Fibroblast of the aortic adventitia (primary cell): Measurements from ENCODE around the gene NT5DC1. TPM values are rescaled to one million over a fixed set of nuclear protein-coding genes. Genes with fewer than 3 reads are reported as not detected.
A peak's percentile ranks its signal among the peaks of the same experiment; 100 is the strongest.
"Not testable (repeated sequence)": the region's sequence is repeated elsewhere in the genome, so short reads cannot be mapped to it uniquely, and the experiment has no call there.

ENCODE experiments used
- DNase-seq: peaks from one replicate; pipeline ENCODE4 v3.0.0-alpha.2; 2010; ENCODE audit warnings: low read depth
- H3K4me3 ChIP-seq: 2 replicates; pipeline ENCODE4 v1.5.1; 2011; ENCODE audit warnings: low read depth, mild to moderate bottlenecking, control low read depth, low read length, moderate library complexity
- total RNA-seq: library from RNA; depleted of rRNA; stranded (reverse); fragments of >200 nt; gene quantifications from 2 replicates; pipeline ENCODE4 v1.2.3, GENCODE V29; 2012; ENCODE audit warnings: low replicate concordance
- TF ChIP-seq, protein P1 (sequence below): IDR thresholded peaks from 2 replicates; pipeline ENCODE4 v1.5.1; 2011; ENCODE audit warnings: mild to moderate bottlenecking, low read length, control low read depth, inconsistent platforms; ENCODE audit not compliant: insufficient read depth

Gene NT5DC1
- total RNA-seq, 1 donor = 7.2 TPM

DNA sequence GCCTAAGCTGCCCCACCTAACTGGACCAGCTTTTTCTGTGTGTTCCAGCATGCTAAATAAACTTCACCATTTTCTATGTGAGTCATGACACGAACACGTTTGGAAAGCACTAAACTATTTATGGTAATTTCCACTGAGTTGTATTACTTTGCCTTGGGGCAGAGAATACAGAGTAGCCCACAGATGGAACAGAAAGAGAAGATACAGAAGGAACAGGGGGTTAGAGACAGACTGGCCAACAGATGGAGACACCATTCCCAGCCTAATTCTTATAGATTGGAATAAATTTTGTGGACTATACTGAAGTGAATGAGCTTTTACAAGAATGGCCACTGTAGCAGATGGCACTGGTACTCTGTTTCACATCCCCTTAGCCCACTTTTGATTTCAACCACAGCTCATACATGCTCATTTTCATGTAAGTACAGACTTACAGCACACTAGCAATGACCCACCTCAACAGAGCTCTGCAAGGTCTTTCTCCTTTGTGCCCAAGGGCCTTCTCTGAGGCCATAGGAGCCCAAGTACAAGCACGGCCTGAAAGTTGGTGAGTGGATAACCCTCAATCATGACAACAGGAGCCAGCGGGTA lies 13.1 kb upstream of the NT5DC1 start:
- peak; percentile 47 for DNase-seq
- TF ChIP-seq, protein P1, sequence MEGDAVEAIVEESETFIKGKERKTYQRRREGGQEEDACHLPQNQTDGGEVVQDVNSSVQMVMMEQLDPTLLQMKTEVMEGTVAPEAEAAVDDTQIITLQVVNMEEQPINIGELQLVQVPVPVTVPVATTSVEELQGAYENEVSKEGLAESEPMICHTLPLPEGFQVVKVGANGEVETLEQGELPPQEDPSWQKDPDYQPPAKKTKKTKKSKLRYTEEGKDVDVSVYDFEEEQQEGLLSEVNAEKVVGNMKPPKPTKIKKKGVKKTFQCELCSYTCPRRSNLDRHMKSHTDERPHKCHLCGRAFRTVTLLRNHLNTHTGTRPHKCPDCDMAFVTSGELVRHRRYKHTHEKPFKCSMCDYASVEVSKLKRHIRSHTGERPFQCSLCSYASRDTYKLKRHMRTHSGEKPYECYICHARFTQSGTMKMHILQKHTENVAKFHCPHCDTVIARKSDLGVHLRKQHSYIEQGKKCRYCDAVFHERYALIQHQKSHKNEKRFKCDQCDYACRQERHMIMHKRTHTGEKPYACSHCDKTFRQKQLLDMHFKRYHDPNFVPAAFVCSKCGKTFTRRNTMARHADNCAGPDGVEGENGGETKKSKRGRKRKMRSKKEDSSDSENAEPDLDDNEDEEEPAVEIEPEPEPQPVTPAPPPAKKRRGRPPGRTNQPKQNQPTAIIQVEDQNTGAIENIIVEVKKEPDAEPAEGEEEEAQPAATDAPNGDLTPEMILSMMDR = no peak

DNA sequence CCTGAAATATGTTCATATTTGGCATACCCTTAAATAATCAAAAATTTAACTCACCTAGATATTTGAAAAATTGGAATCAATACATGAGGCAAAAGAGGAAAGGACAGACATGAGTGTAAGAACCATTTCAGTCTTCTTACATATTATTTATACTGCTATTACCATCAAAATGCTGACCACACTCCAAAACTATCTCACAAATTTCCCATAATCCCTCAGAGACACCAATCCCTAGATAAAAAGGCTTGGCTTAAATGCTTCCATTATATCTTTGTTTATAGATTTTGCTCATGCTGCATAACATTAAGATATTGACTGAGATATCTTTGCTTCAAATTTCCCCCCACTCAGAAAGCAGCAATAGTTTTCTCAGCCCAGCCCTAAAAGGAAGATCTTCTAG lies 11.7 kb upstream of the NT5DC1 start:
- DNase-seq = peak; percentile 50
- H3K4me3 ChIP-seq = no peak overlapping the region
- TF ChIP-seq, protein P1 = no peak

More for the DNA sequence above, 13.1 kb upstream of the NT5DC1 start:
- H3K4me3 ChIP-seq = no peak overlapping the region

DNA sequence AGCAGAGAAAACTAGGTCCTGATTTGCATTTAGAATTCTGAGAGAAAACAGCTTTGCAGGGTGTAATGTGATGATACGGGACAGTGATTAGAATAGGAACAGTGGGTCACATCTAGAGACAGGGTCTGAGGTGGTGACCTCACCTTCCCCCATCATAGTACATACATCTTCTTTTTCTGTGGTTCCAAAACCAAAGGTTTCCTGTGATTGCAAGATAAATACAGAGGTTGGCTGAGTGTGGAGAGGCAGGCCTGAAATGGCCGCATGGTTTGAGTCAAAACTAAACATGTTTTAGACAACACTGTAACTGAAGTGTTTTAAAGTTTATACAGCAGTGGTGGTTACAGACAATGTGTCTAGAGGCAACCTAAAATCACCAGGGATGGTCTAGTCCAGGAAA lies 10.4 kb upstream of the NT5DC1 start:
- no peak for DNase-seq
- TF ChIP-seq, protein P1 = no peak
- no peak overlapping the region for H3K4me3 ChIP-seq

DNA sequence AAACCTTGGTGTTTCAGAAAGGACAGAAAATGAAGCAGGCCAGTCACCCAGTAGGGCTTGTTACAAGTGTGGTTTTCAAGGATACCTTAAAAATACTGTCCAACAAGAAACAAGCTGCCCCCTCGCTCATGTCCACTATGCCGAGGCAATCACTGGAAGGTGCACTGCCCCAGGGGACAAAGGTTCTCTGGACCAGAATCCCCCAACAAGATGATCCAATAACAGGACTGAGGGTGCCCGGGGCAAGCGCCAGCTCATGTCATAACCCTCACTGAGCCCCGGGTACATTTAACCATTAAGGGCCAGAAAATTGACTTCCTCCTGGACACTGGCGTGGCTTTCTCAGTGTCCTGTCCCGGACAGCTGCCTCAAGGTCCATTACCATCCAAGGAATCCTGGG lies 6.6 kb upstream of the NT5DC1 start:
- DNase-seq = no peak
- TF ChIP-seq, protein P1 = no peak

DNA sequence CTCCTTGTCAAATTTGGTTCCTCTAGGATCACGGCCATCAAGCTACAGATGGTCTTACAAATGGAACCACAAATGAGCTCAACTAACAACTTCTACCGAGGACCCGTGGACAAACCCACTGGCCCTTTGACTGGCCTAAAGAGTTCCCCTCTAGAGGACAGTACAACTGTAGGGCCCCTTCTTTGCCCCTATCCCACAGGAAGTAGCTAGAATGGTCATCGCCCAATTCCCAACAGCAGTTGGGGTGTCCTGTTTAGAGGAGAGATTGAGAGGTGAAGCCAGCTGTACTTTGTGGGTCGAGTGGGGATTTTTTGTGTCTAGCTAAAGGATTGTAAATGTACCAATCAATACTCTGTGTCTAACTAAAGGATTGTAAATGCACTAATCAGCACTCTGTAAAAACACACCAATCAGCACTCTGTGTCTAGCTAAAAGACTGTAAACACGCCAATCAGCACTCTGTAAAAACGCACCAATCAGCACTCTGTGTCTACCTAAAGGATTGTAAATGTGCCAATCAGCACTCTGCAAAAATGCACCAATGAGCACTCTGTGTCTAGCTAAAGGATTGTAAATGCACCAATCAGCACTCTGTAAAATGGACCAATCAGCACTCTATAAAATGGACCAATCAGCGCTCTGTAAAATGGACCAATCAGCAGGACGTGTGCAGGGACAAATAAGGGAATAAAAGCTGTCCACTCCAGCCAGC lies 4.4 kb upstream of the NT5DC1 start:
- H3K4me3 ChIP-seq, DNase-seq: not testable (repeated sequence)

More for the DNA sequence above, 6.6 kb upstream of the NT5DC1 start:
- H3K4me3 ChIP-seq = no peak overlapping the region

DNA sequence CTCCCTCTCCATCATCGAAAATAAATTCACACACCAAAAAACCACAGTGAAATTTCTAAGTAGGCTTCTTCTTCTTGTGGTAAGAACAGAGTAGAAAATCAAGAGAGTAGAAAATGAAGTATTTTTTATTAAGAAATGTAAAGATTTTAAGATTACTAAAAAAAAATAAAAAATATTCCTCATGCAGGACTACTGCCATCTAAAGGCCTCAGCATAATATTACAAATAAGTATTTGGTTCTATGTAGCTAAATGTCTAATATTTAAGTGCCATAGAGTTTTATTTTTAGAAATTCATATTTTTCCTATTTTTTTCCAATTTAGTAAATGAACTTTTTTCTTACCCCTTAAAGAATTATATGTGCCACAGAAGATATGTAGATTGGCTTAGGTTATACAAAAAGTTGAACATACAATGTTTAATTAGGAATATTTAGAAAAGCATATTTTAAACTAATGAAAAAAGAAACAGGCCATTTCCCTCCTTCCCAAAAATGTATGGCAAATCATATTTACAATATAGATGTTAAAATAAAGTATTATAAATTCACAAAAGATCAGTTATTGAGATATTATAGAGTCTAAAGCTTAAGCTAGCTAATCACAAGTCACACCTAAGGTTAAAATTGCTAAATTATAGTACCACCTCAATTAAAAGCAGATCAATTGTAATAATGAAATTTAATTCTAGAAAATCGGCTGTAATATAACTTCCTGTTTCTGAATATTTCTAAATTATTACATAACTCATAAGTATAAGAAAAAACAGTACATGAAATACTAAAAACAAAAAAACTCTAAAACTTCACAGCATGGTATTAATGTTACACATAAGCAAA lies 3.5 kb upstream of the NT5DC1 start:
- H3K4me3 ChIP-seq = no peak overlapping the region
- peak; percentile 57 for DNase-seq
- TF ChIP-seq, protein P1 = peak; percentile 53

DNA sequence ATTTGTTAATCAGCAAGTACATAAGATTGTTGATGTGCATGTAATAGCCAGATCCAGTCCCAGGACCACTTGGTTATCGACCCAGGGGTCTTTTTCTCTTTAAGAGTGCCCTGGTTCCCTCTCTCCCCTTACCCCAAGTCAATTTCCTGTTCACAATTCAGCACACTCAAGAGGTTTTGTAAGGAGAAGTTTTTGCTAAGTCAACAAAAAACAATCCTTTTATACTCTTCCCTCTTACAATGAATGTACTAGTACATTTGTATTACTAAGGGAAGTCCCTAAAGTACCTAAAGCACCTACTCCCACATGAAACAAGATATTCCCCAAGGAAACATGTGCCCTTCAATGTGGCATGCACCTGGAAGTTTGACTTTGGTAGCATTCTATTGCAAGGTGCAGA lies 1.6 kb upstream of the NT5DC1 start:
- H3K4me3 ChIP-seq = no peak overlapping the region
- TF ChIP-seq, protein P1 = no peak
- no peak for DNase-seq
